Heart right ventricle (tissue), 16 donors: Measurements from ENCODE around the gene MPP3. TPM values are rescaled to one million over a fixed set of nuclear protein-coding genes. Genes with fewer than 3 reads are reported as not detected.

ENCODE experiments used
- ATAC-seq, 8 donors: fragments of 200-7000 bp; cut with Tn5 transposase; one replicate each; pipeline ENCODE4 v1.9.1; 2020; ENCODE audit warnings: mild to moderate bottlenecking in 8 of 8, moderate library complexity in 8 of 8, moderate number of reproducible peaks in 1 of 8
- DNase-seq, 2 donors: peaks; one replicate each; pipeline ENCODE4 v3.0.0-alpha.2; 2020
- H3K27ac ChIP-seq, 10 donors: fragments of 200-600 bp; sonication (generic) in 2 of 10; one replicate each; pipeline versions ENCODE4 v1.5.0 to v1.8.0; 2020 to 2022; ENCODE audit warnings: mild to moderate bottlenecking in 3 of 10
- H3K27me3 ChIP-seq, 7 donors: fragments of 200-600 bp; one replicate each; pipeline ENCODE4 v1.8.0; 2021 to 2022; ENCODE audit warnings: mild to moderate bottlenecking in 2 of 7
- H3K36me3 ChIP-seq, 9 donors: fragments of 200-600 bp; sonication (generic) in 1 of 9; one replicate each; pipeline versions ENCODE4 v1.5.0 to v1.8.0; 2020 to 2022; ENCODE audit warnings: mild to moderate bottlenecking in 2 of 9
- H3K4me1 ChIP-seq, 9 donors: fragments of 200-600 bp; sonication (generic) in 1 of 9; one replicate each; pipeline versions ENCODE4 v1.5.0 to v1.8.0; 2020 to 2022; ENCODE audit warnings: mild to moderate bottlenecking in 4 of 9
- H3K4me3 ChIP-seq, 10 donors: fragments of 200-600 bp; sonication (generic) in 2 of 10; one replicate each; pipeline versions ENCODE4 v1.5.0 to v1.8.0; 2020 to 2022; ENCODE audit warnings: mild to moderate bottlenecking in 7 of 10, moderate library complexity in 2 of 10
- H3K9me3 ChIP-seq, 11 donors: fragments of 200-600 bp in 10 of 11; sonication (generic) in 2 of 11; one replicate each; pipeline versions ENCODE4 v1.5.0 to v1.8.0; 2013 to 2022; ENCODE audit warnings: mild to moderate bottlenecking in 2 of 11, control low read depth in 1 of 11, moderate library complexity in 1 of 11
- WGBS, 2 donors: extraction: QIAGEN DNeasy Blood & Tissue Kit; methylation state at CpG; one replicate each; pipeline ENCODE4 v1.1.7; 2013; ENCODE audit warnings: inconsistent platforms in 1 of 2; 5-methylcytosine and 5-hydroxymethylcytosine counted together
- intact Hi-C, 10 donors: fragments of 100-400 bp; cut with DNase I; formaldehyde crosslinking; loops; one replicate each; pipeline versions ENCODE4 v1.11.1 to v1.14.2; 2022
- polyA plus RNA-seq, 2 donors: library from polyadenylated mRNA; stranded (reverse); fragments of 200-250 nt; gene quantifications; one replicate each; pipeline ENCODE4 v1.2.3, GENCODE V29; 2013
- total RNA-seq, 10 donors: library from RNA; stranded (reverse); fragmentation: NEBNext Ultra II Directional in 3 of 10; extraction: Animal tissue kit (Norgen Biotek cat#: 25700) in 3 of 10; gene quantifications; one replicate each; pipeline versions ENCODE4 v1.2.1 to v1.2.4, GENCODE V29; 2021 to 2023
- TF ChIP-seq, protein P1 (sequence below), 9 donors: fragments of 200-600 bp; sonication (generic) in 2 of 9; IDR thresholded peaks; one replicate each; pipeline versions ENCODE4 v1.5.0 to v1.8.0; 2021 to 2022; ENCODE audit warnings: antibody characterized with exemption in 9 of 9, mild to moderate bottlenecking in 5 of 9, moderate library complexity in 1 of 9
- donor health status: Arrhythmogenic right ventricular cardiomyopathy.
- donor health status: ischemic (EF 13 %, LVEDD 7.1; RV severe dilation, severe dysfunction).
- donor health status: healthy with polysubstance abuse.
- donor health status: DM: no; HTN: yes; CAD: no.
- donor health status: DM: no; HTN: no; CAD: no.
- donor health status: ischemic (EF 25% LVEDD 6.9; RV normal size, moderate dysfunction).
- donor health status: ischemic (EF 25% LVEDD 5.7; RV mildly dilated, moderate dysfunction).
- donor health status: healthy.
- donor health status: DM: yes; HTN: yes; CAD: no.
- donor health status: Ischemic cardiomyopathy.
- donor health status: ischemic (EF 35%, LVEDD 5.7; RV mildly dilated, moderate dysfunction).
- donor health status: nonischemic (EF 11% LVEDD 7.7; RV severe dilation, severe dysfunction).
- donor health status: DM: yes; HTN: yes; CAD: no.
- donor health status: PGD.
- donor health status: ischemic (EF 29% LVEDD 5.4; RV normal size, mild dysfunction).
- donor health status: nonischemic (EF 23%, LVEDD 6.1; RV moderate dilation, normal function).

MPP3 gene
- total and polyA plus RNA-seq, 12 donors, result 16.6 to 90.1 (median 33.0) TPM

- Histone ChIP-seq H3K9me3 (no peaks in the 10 kb centered on the region), H3K27me3 (no peaks in the 10 kb centered on the region), H3K4me1 (peaks cover 11 to 94% (median 60%) of the 10 kb centered on the region in 9 donors), H3K36me3 (peaks cover 0 to 91% (median 64%) of the 10 kb centered on the region in 9 donors), H3K27ac (peak overlapping the region in 6 of 10 donors; percentile 6 to 86 (median 25)), H3K4me3 (no peak overlapping the region)
- intact Hi-C loops, result no loop called here
- ATAC-seq, result no peak
- WGBS, 2 donors, result 76 to 83% methylated on average over 10 of the region's 10 CpGs
- DNase-seq, result no peak
- TF ChIP-seq, protein P1, sequence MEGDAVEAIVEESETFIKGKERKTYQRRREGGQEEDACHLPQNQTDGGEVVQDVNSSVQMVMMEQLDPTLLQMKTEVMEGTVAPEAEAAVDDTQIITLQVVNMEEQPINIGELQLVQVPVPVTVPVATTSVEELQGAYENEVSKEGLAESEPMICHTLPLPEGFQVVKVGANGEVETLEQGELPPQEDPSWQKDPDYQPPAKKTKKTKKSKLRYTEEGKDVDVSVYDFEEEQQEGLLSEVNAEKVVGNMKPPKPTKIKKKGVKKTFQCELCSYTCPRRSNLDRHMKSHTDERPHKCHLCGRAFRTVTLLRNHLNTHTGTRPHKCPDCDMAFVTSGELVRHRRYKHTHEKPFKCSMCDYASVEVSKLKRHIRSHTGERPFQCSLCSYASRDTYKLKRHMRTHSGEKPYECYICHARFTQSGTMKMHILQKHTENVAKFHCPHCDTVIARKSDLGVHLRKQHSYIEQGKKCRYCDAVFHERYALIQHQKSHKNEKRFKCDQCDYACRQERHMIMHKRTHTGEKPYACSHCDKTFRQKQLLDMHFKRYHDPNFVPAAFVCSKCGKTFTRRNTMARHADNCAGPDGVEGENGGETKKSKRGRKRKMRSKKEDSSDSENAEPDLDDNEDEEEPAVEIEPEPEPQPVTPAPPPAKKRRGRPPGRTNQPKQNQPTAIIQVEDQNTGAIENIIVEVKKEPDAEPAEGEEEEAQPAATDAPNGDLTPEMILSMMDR (IDR thresholded peaks at IDR 0.05), result no peak
These were observed 59.9 kb downstream of the MPP3 start for GRCh38 chr17:43772877-43773648.

- WGBS, 2 donors, result 96 to 98% methylated on average over 9 of the region's 9 CpGs
- no peak for DNase-seq
- TF ChIP-seq, protein P1 (IDR thresholded peaks at IDR 0.05), result no peak
- Histone ChIP-seq H3K27ac (no peak overlapping the region), H3K4me3 (no peak overlapping the region), H3K4me1 (peaks cover 13 to 94% (median 61%) of the 10 kb centered on the region in 9 donors), H3K36me3 (peaks cover 0 to 97% (median 70%) of the 10 kb centered on the region in 9 donors), H3K9me3 (no peaks in the 10 kb centered on the region), H3K27me3 (no peaks in the 10 kb centered on the region)
- ATAC-seq, result no peak
- intact Hi-C loops, result no loop called here
These were observed 61.5 kb downstream of the MPP3 start for GRCh38 chr17:43771463-43771862.

- ATAC-seq, result no peak
- no peak overlapping the region for H3K4me3 ChIP-seq
- H3K4me1 ChIP-seq, result peaks cover 13 to 94% (median 56%) of the 10 kb centered on the region in 9 donors
- intact Hi-C loops, result no loop called here
- WGBS, 2 donors, result 69 to 81% methylated on average over 2 of the region's 2 CpGs
- no peaks in the 10 kb centered on the region for H3K27me3 ChIP-seq
- no peaks in the 10 kb centered on the region for H3K9me3 ChIP-seq
- no peak for DNase-seq
- no peak overlapping the region for H3K27ac ChIP-seq
- peaks cover 0 to 99% (median 70%) of the 10 kb centered on the region in 9 donors for H3K36me3 ChIP-seq
- TF ChIP-seq, protein P1 (IDR thresholded peaks at IDR 0.05), result no peak
These were observed 62.0 kb downstream of the MPP3 start for GRCh38 chr17:43770957-43771356.

GRCh38 chr17:43769859-43770258, 63.1 kb downstream of the MPP3 start:
- H3K36me3 ChIP-seq, result peaks cover 0 to 99% (median 68%) of the 10 kb centered on the region in 9 donors
- intact Hi-C loops, result loop anchor here in 4 of 10 donors (5.0 to 10.0 kb wide), 2 partner anchors 77 to 195 kb away; partner anchors contain the start of gene CD300LG (in 1 of the 4)
- ATAC-seq, result peak in 4 of 8 donors; percentile 3 to 46 (median 6)
- H3K4me1 ChIP-seq, result peaks cover 13 to 92% (median 46%) of the 10 kb centered on the region in 9 donors
- no peaks in the 10 kb centered on the region for H3K27me3 ChIP-seq
- H3K4me3 ChIP-seq, result no peak overlapping the region
- no peaks in the 10 kb centered on the region for H3K9me3 ChIP-seq
- WGBS, 2 donors, result 81 to 84% methylated on average over 11 of the region's 11 CpGs
- DNase-seq, result no peak
- TF ChIP-seq, protein P1 (IDR thresholded peaks at IDR 0.05), result no peak
- peak overlapping the region in 3 of 10 donors; percentile 11 to 76 (median 13) for H3K27ac ChIP-seq
